ENCODE data around the gene BPIFB4. TPM values are rescaled to one million over a fixed set of nuclear protein-coding genes. Genes with fewer than 3 reads are reported as not detected.

Gene BPIFB4
- total and polyA plus RNA-seq, 11 donors: not detected

DNA sequence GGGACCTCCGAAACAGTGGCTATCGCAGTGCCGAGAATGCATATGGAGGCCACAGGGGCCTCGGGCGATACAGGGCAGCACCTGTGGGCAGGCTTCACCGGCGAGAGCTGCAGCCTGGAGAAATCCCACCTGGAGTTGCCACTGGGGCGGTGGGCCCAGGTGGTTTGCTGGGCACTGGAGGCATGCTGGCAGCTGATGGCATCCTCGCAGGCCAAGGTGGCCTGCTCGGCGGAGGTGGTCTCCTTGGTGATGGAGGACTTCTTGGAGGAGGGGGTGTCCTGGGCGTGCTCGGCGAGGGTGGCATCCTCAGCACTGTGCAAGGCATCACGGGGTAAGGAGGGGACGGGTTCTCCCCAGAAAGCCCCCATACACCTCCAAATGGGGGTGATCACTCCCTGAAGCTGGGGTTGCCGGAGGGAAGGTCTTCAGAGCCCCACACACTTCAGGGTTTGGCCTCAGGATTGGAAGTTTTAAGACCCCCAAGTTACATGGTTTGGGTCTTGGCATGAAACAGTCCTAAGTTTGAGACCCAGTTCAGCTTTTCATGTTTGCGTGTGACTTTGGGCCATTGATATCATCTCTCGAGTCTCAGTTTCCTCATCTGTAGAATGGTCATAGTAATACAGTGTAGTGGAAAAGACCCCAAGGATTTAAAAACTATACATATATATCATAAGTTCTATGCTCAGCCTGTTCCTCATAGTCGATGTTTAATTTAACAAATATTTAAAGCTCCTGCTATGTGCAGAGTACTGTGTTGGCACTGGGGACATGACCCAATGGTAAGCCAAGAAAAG lies 4.3 kb downstream of the BPIFB4 start:
- Histone ChIP-seq H3K4me1 (no peaks in the 10 kb centered on the region), H3K27ac (no peak overlapping the region), H3K9me3 (no peaks in the 10 kb centered on the region), H3K36me3 (no peaks in the 10 kb centered on the region), H3K27me3 (peaks cover 0 to 4% (median 0%) of the 10 kb centered on the region in 9 donors), H3K4me3 (no peak overlapping the region)
- ATAC-seq (no peak), DNase-seq (no peak)
- 88 to 93% (median 91%) methylated on average over 17 to 20 of the region's 20 CpGs for WGBS, 4 donors
- intact Hi-C loops (cut with DNase I): no loop called here
- TF ChIP-seq, protein P1, sequence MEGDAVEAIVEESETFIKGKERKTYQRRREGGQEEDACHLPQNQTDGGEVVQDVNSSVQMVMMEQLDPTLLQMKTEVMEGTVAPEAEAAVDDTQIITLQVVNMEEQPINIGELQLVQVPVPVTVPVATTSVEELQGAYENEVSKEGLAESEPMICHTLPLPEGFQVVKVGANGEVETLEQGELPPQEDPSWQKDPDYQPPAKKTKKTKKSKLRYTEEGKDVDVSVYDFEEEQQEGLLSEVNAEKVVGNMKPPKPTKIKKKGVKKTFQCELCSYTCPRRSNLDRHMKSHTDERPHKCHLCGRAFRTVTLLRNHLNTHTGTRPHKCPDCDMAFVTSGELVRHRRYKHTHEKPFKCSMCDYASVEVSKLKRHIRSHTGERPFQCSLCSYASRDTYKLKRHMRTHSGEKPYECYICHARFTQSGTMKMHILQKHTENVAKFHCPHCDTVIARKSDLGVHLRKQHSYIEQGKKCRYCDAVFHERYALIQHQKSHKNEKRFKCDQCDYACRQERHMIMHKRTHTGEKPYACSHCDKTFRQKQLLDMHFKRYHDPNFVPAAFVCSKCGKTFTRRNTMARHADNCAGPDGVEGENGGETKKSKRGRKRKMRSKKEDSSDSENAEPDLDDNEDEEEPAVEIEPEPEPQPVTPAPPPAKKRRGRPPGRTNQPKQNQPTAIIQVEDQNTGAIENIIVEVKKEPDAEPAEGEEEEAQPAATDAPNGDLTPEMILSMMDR (IDR thresholded peaks at IDR 0.05): no peak
- no peak for TF ChIP-seq POLR2A (IDR thresholded peaks at IDR 0.05)

DNA sequence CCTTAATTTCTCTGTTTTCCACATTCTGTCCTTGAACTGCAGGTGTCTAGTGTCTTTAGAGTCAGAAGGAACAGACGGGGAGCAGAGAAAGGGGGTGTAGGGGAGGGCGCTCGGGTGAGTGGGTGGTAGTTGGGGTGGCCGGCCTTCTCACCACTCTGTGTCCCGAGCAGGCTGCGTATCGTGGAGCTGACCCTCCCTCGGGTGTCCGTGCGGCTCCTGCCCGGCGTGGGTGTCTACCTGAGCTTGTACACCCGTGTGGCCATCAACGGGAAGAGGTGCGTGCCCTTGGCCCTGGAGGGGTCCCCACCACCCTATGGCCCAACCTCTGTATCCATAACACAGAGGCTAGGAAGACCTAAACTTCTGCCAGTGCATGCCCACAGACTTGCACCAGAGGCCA lies 5.3 kb downstream of the BPIFB4 start:
- intact Hi-C loops (cut with DNase I): no loop called here
- WGBS, 4 donors: 88 to 94% (median 92%) methylated on average over 14 to 15 of the region's 15 CpGs
- ATAC-seq (no peak), DNase-seq (no peak)
- no peak overlapping the region for H3K27ac ChIP-seq
- H3K27me3 ChIP-seq: peaks cover 0 to 4% (median 0%) of the 10 kb centered on the region in 9 donors
- no peaks in the 10 kb centered on the region for H3K9me3 ChIP-seq
- H3K4me1 ChIP-seq: no peaks in the 10 kb centered on the region
- H3K4me3 ChIP-seq: no peak overlapping the region
- no peaks in the 10 kb centered on the region for H3K36me3 ChIP-seq
- TF ChIP-seq, protein P1 (IDR thresholded peaks at IDR 0.05): no peak
- TF ChIP-seq POLR2A (IDR thresholded peaks at IDR 0.05): no peak

DNA sequence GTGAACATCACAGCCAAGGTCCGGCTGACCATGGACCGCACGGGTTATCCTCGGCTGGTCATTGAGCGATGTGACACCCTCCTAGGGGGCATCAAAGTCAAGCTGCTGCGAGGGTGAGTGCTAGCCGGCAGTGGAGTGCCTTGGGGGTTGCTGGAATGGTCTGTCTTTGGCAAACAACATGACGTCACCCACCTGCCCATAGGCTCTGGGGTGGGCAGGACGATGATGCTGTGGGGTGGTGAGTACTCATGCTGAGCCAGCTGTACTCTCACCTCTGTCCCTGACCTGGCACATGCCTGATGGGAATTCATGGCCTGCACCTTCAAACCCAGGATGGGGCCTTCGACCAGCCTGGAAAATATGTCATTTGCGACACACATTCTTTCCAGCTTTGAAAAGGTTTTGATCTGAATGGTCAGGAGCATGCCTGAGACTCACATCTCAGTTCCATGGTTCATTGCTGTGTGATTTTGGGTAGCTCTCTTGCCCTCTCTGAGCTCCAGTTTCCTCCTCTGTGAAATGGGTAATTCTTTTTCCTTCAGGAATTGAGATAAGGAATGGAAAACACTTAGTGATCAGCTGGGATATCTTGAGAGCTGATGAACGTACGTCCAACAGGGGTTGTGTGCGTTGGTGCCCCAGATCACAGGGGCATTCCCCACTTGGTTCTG lies 6.7 kb downstream of the BPIFB4 start:
- no peaks in the 10 kb centered on the region for H3K9me3 ChIP-seq
- DNase-seq (no peak), ATAC-seq (no peak)
- 82 to 86% (median 84%) methylated on average over 14 of the region's 14 CpGs for WGBS, 4 donors
- no peaks in the 10 kb centered on the region for H3K4me1 ChIP-seq
- H3K36me3 ChIP-seq: no peaks in the 10 kb centered on the region
- H3K27me3 ChIP-seq: peaks cover 0 to 4% (median 0%) of the 10 kb centered on the region in 9 donors
- TF ChIP-seq, protein P1 (IDR thresholded peaks at IDR 0.05): no peak
- TF ChIP-seq POLR2A (IDR thresholded peaks at IDR 0.05): no peak
- H3K4me3 ChIP-seq: no peak overlapping the region
- H3K27ac ChIP-seq: no peak overlapping the region
- intact Hi-C loops (cut with DNase I): no loop called here

DNA sequence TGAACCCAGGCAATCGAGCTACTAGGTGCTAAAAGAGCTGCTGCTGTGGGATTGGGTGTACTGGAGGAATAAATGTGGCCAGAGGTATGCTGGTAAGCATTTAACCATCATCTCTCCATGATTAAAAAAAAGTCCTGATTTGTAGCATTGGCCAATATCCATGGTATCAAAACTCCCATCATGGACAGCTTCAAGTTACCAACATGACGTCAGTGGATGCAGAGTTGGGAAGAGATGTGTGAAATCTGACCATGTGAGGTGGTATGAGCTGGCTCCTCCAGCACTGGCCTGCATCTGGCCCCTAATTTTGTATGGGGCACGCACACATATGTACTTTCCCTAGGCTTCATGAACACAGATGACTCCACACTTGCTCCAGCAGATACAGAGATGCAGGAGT lies 11.7 kb downstream of the BPIFB4 start:
- no peaks in the 10 kb centered on the region for H3K27me3 ChIP-seq
- 67 to 75% (median 71%) methylated on average over 3 of the region's 3 CpGs for WGBS, 4 donors
- H3K36me3 ChIP-seq: no peaks in the 10 kb centered on the region
- TF ChIP-seq, protein P1 (IDR thresholded peaks at IDR 0.05): no peak
- TF ChIP-seq POLR2A (IDR thresholded peaks at IDR 0.05): no peak
- H3K4me1 ChIP-seq: no peaks in the 10 kb centered on the region
- intact Hi-C loops (cut with DNase I): loop anchor here in 3 of 10 donors (5.0 to 10.0 kb wide), 3 partner anchors 204 to 299 kb away; no protein-coding TSS in a partner anchor
- no peak overlapping the region for H3K27ac ChIP-seq
- no peaks in the 10 kb centered on the region for H3K9me3 ChIP-seq
- no peak overlapping the region for H3K4me3 ChIP-seq
- no peak for DNase-seq
- ATAC-seq: no peak

Data from heart left ventricle (tissue), 16 donors.